Measurements from ENCODE around the gene UNC45A.

- TF ChIP-seq CTCF (IDR thresholded peaks at IDR 0.05) (no peak), POLR2A (IDR thresholded peaks at IDR 0.05) (no peak)
Measured at GRCh38 chr15:90982135-90982534, 47.0 kb downstream of the UNC45A start.
